Gastroesophageal sphincter (tissue), 3 donors: ENCODE results near the gene HS2ST1.

Source experiments
- EP300 ChIP-seq: sonication (generic); formaldehyde crosslinking; IDR thresholded peaks from one replicate; pipeline ENCODE4 v1.6.1; 2017; ENCODE audit warnings: antibody characterized with exemption, mild to moderate bottlenecking
- POLR2A ChIP-seq, 2 donors: fragments of 450-650 bp; IDR thresholded peaks; one replicate each; pipeline ENCODE4 v1.6.1; 2017; ENCODE audit warnings: antibody characterized with exemption in 2 of 2, mild to moderate bottlenecking in 2 of 2, moderate library complexity in 1 of 2
- POLR2AphosphoS5 ChIP-seq: sonication (generic); formaldehyde crosslinking; IDR thresholded peaks from one replicate; pipeline ENCODE4 v1.6.1; 2017; ENCODE audit warnings: antibody characterized with exemption
- TF ChIP-seq, protein P1 (sequence below), 4 experiments: fragments of 200-600 bp in 2 of 4; fragments of 450-650 bp in 2 of 4; sonication (generic) in 1 of 4; IDR thresholded peaks; one replicate each; pipeline ENCODE4 v1.5.1; 2017 to 2019; ENCODE audit warnings: antibody characterized with exemption in 4 of 4, mild to moderate bottlenecking in 2 of 4, moderate library complexity in 2 of 4

GRCh38 chr1:87154384-87154783 lies 239.9 kb downstream of the HS2ST1 start:
- TF ChIP-seq, protein P1, sequence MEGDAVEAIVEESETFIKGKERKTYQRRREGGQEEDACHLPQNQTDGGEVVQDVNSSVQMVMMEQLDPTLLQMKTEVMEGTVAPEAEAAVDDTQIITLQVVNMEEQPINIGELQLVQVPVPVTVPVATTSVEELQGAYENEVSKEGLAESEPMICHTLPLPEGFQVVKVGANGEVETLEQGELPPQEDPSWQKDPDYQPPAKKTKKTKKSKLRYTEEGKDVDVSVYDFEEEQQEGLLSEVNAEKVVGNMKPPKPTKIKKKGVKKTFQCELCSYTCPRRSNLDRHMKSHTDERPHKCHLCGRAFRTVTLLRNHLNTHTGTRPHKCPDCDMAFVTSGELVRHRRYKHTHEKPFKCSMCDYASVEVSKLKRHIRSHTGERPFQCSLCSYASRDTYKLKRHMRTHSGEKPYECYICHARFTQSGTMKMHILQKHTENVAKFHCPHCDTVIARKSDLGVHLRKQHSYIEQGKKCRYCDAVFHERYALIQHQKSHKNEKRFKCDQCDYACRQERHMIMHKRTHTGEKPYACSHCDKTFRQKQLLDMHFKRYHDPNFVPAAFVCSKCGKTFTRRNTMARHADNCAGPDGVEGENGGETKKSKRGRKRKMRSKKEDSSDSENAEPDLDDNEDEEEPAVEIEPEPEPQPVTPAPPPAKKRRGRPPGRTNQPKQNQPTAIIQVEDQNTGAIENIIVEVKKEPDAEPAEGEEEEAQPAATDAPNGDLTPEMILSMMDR (IDR thresholded peaks at IDR 0.05) = no peak
- no peak for TF ChIP-seq POLR2A (IDR thresholded peaks at IDR 0.05)
- TF ChIP-seq EP300 = no peak
- TF ChIP-seq POLR2AphosphoS5 = no peak
